ENCODE results near the gene RPL28. TPM values are rescaled to one million over a fixed set of nuclear protein-coding genes. Genes with fewer than 3 reads are reported as not detected.
A peak's percentile ranks its signal among the peaks of the same experiment; 100 is the strongest.

RPL28 gene
- total RNA-seq = 1,000 to 10,000 TPM; 3,217 to 3,413 TPM

DNA sequence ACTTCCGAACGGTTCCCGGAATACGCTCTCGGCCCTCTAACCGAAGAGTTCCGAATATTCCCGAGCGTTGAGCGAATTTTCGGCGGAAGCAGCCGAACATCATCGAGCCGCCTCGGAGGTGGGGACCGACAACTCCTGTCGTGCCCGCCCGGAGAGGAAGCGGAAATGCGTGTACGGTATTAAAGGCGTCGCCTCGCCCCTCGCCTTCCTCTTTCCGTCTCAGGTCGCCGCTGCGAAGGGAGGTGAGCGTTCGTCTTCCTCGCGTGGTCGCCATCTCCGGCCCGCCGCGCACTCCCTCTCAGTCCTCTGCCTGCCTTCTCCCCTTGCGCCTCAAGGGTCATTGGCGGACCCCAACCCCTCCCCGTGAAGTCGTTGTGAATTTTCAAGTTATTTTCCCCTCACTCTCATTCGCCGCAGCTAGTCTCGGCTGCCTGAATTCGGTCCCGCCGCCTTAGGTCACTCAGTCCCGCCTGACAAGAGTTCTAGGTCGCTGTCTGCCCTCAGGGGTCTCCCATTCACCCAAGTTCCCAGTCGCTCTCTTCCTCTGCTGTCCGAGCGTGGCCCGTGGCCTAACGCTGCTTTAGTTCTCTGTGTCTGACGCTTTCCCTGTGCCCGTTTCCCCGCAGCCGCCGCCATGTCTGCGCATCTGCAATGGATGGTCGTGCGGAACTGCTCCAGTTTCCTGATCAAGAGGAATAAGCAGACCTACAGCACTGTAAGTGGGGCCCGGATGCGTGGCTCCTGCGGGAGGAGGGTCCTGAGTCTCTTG lies at the start of gene RPL28:
RPL28 (plus strand) TSS at position 209 of the 769 bp plus-strand sequence; CDS start at position 635, 426 bp downstream.
- H3K4me3 Mint-ChIP-seq = peak within 1 kb of the TSS; percentile 92 to 99
- ATAC-seq (replicated peaks in 1 of 2) (peak; percentile 70 to 72), DNase-seq (peak; percentile 97 to 99)
- H3K9me3 Mint-ChIP-seq = peaks cover 0 to 2% of the 10 kb centered on the region in 2 donors
- peak within 1 kb of the TSS; percentile 89 for H3K27ac Mint-ChIP-seq
- peaks cover 21 to 37% of the 10 kb centered on the region in 2 donors for H3K36me3 Mint-ChIP-seq (ENCODE audit: insufficient read depth in 2 of 2)
- peaks cover 72% of the 10 kb centered on the region for H3K4me1 Mint-ChIP-seq (ENCODE audit: low read depth)
- H3K27me3 Mint-ChIP-seq (ENCODE audit: low read depth) = no peaks in the 10 kb centered on the region

- Mint-ChIP-seq H3K4me3 (no peak overlapping the region), H3K36me3 (ENCODE audit: insufficient read depth in 2 of 2) (peaks cover 2 to 4% of the 10 kb centered on the region in 2 donors), H3K4me1 (ENCODE audit: low read depth) (peaks cover 7% of the 10 kb centered on the region), H3K27ac (no peak overlapping the region), H3K9me3 (no peaks in the 10 kb centered on the region), H3K27me3 (ENCODE audit: low read depth) (peaks cover 8% of the 10 kb centered on the region)
- ATAC-seq (replicated peaks in 1 of 2) = no peak
- DNase-seq = no peak
These were observed 49.6 kb upstream of the RPL28 start for GRCh38 chr19:55336101-55336500.

DNA sequence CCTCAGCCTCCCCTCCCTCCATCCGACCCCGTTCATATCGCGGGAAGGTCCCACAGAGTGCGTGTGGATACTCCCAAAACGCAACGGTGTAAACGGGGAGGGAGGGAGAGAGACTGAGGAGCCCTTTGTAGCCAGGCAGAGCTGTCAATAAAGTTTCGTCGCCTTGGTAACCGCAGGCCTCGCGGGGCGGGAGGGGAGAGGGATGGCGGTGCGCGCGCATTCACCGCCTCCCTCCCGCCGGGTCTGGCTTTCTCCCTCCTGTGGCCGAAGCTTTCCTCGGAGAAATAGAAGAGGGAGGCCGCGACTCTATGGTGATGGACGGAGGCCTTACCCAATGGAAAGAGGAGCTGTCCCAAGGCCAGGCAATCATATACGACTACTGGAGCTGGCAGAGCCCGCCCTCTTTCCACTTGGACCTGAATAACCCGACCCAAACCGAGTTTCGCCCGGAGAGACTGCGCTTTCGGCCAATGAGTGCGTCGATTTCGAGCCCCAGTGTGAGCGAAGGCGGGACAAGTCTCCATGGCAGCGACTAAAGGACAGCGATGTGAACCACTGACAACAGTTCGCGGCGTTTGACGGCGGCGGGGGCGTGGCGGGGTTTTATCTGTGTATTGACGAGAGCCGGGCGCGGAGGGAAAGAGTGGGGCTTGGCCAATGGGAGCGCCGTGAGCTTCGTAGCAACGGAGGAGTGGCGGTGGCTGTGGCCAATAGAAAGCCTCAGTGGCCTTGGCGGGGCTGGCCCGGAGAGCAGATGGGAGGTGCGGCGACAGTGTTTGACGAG lies 46.4 kb upstream of the RPL28 start, which contains the start of gene KMT5C:
KMT5C (plus strand) TSS at position 772 of the 784 bp plus-strand sequence. CDS start 2,061 bp downstream, outside the sequence.
- H3K9me3 Mint-ChIP-seq = no peaks in the 10 kb centered on the region
- H3K36me3 Mint-ChIP-seq (ENCODE audit: insufficient read depth in 2 of 2) = peaks cover 5 to 8% of the 10 kb centered on the region in 2 donors
- peaks cover 13% of the 10 kb centered on the region for H3K4me1 Mint-ChIP-seq (ENCODE audit: low read depth)
- DNase-seq (peak; percentile 100), ATAC-seq (replicated peaks in 1 of 2) (peak; percentile 83 to 86)
- peak within 1 kb of the TSS; percentile 76 for H3K27ac Mint-ChIP-seq
- H3K27me3 Mint-ChIP-seq (ENCODE audit: low read depth) = peaks cover 8% of the 10 kb centered on the region
- H3K4me3 Mint-ChIP-seq = peak within 1 kb of the TSS; percentile 84 to 88

- peak overlapping the region; percentile 66 for H3K27ac Mint-ChIP-seq
- peak overlapping the region; percentile 84 to 88 for H3K4me3 Mint-ChIP-seq
- H3K36me3 Mint-ChIP-seq (ENCODE audit: insufficient read depth in 2 of 2) = peaks cover 5 to 8% of the 10 kb centered on the region in 2 donors
- peaks cover 13% of the 10 kb centered on the region for H3K4me1 Mint-ChIP-seq (ENCODE audit: low read depth)
- peaks cover 8% of the 10 kb centered on the region for H3K27me3 Mint-ChIP-seq (ENCODE audit: low read depth)
- ATAC-seq (replicated peaks in 1 of 2) (no peak), DNase-seq (peak in 1 of 2 donors; percentile 7)
- H3K9me3 Mint-ChIP-seq = no peaks in the 10 kb centered on the region
These were observed 45.6 kb upstream of the RPL28 start for GRCh38 chr19:55339889-55340783.

DNA sequence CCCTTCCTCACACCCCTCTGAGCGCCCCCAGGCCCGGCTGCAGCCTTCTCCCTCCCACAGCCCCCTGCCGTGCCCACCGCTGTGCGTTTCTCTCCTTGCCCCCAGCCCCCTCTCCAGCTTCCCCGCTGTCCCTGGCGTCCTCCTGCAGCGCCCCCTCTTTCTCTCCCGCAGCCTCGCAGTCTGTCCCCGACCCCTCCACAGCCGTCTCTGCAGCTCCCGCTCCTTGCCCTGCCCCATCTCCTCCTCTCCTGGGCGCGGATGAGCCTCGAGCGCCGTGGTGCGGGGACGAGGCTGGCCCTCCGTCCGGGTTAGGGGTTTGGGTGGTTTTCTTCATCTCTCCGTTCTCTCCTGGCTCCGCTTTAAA lies 45.0 kb upstream of the RPL28 start:
- DNase-seq (peak; percentile 35 to 41), ATAC-seq (replicated peaks in 1 of 2) (no peak)
- Mint-ChIP-seq H3K27ac (peak overlapping the region; percentile 68), H3K27me3 (ENCODE audit: low read depth) (peaks cover 8% of the 10 kb centered on the region), H3K4me3 (peak overlapping the region; percentile 84 to 88), H3K36me3 (ENCODE audit: insufficient read depth in 2 of 2) (peaks cover 5 to 8% of the 10 kb centered on the region in 2 donors), H3K4me1 (ENCODE audit: low read depth) (peaks cover 13% of the 10 kb centered on the region), H3K9me3 (no peaks in the 10 kb centered on the region)

- Mint-ChIP-seq H3K9me3 (no peaks in the 10 kb centered on the region), H3K4me1 (ENCODE audit: low read depth) (peaks cover 13% of the 10 kb centered on the region), H3K27ac (peak overlapping the region; percentile 68), H3K36me3 (ENCODE audit: insufficient read depth in 2 of 2) (peaks cover 5 to 8% of the 10 kb centered on the region in 2 donors), H3K4me3 (peak overlapping the region; percentile 84 to 88), H3K27me3 (ENCODE audit: low read depth) (peaks cover 8% of the 10 kb centered on the region)
- peak; percentile 63 to 69 for DNase-seq
- no peak for ATAC-seq (replicated peaks in 1 of 2)
These were observed 44.6 kb upstream of the RPL28 start for GRCh38 chr19:55341171-55341588.

DNA sequence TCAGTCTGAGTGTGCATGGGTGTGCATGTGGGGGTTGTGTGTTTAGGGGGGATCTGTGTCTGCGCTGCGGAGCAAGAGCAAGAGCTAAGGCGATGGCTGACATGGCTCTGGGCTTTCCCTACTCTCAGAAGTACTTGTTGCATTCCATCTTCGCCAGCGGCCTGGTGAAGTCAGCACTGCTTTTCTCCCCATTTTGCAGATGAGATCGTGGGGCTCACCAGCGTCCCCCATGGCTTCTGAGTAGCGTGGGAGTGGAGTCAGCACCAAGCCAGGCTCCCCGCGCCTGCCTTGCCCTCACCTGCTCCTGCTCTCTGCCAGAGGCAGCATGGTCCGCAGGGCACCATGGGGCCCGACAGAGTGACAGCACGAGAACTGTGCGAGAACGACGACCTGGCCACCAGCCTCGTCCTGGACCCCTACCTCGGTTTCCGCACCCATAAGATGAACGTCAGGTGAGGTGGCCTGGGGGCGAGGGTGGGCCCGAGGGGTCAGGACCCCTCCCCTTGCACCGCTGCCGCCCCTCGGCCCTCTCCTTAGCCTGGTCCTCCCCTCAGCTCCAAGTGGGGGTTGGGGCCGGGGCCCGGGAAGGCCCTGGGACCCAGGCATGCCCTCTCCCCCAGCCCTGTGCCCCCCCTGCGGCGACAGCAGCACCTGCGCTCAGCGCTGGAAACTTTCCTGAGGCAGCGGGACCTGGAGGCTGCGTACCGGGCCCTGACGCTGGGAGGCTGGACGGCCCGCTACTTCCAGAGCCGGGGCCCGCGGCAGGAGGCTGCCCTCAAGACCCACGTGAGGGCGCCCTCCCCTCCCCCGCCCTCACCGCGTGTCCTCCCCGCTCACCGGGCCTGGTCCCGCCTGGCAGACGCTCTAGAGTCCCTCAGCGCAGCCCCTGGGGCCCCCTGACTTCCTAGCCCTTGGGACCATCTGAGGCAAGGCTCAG lies 43.9 kb upstream of the RPL28 start:
- peaks cover 13% of the 10 kb centered on the region for H3K4me1 Mint-ChIP-seq (ENCODE audit: low read depth)

DNA sequence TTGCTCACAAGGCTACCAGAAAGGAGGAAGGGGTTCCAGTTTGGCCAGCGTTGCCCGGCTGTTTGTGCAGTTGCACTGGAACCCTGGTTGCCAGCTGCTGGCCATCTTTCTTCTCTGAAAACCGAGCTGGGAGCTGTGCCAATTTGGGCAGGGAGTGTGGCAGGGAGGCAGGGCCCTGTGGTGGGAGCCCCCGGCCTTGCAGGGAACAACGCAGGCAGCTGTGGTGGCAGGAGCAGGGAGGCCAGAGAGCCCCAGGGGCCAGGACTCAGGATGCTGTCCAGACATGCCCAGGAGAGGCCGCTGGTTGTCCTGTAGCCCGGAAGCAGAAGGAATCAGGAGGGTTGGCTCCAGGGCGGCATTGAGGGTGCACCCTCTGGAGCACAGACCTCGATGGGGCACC lies 41.3 kb upstream of the RPL28 start:
- Mint-ChIP-seq H3K36me3 (ENCODE audit: insufficient read depth in 2 of 2) (peaks cover 5 to 8% of the 10 kb centered on the region in 2 donors), H3K4me3 (no peak overlapping the region), H3K27ac (no peak overlapping the region), H3K4me1 (ENCODE audit: low read depth) (peaks cover 6% of the 10 kb centered on the region), H3K9me3 (no peaks in the 10 kb centered on the region), H3K27me3 (ENCODE audit: low read depth) (no peaks in the 10 kb centered on the region)
- DNase-seq = no peak
- ATAC-seq (replicated peaks in 1 of 2) = no peak

More for the DNA sequence above, 43.9 kb upstream of the RPL28 start:
- ATAC-seq (replicated peaks in 1 of 2) (no peak), DNase-seq (no peak)
- H3K9me3 Mint-ChIP-seq = no peaks in the 10 kb centered on the region
- H3K27ac Mint-ChIP-seq = no peak overlapping the region
- H3K27me3 Mint-ChIP-seq (ENCODE audit: low read depth) = peaks cover 3% of the 10 kb centered on the region
- H3K36me3 Mint-ChIP-seq (ENCODE audit: insufficient read depth in 2 of 2) = peaks cover 5 to 8% of the 10 kb centered on the region in 2 donors
- H3K4me3 Mint-ChIP-seq = peak overlapping the region; percentile 62 to 78

DNA sequence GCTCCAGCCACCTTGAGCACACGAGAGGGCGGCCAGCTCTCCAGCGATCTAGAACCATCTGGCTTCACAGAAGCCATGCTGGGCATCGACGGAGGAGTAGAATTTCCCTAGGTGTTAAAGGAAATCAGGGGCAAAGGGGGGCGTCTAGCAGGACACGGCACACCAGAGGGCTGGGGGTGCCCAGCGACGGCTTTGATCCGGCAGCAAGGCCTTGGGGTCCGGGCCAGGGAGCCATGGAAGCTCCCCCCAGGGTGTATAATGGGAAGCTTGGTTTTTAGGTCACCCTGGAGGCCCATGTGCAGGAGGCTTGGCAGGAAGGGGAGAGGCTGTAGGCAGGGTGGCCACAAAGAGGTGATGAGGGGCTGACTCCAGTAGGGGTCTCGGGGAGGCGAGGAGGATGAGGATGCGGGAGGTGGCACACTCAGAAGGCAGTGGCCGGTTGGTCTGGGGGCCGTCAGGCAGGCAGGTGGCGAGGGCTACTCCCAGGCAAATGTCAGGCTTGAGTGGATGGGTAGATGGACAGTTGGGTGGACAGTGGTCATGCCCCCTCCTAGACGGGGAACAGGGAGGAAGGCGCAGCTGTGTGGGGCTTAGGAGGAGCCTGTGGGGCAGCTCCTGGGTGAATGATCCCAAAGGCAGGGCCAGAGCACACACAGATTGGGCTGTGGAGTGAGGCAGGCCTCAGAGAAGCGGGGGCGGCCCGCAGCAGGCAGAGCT lies 40.5 kb upstream of the RPL28 start:
- ATAC-seq (replicated peaks in 1 of 2) (no peak), DNase-seq (no peak)
- no peaks in the 10 kb centered on the region for H3K9me3 Mint-ChIP-seq
- no peak overlapping the region for H3K27ac Mint-ChIP-seq
- peaks cover 6% of the 10 kb centered on the region for H3K4me1 Mint-ChIP-seq (ENCODE audit: low read depth)
- peaks cover 3 to 8% of the 10 kb centered on the region in 2 donors for H3K36me3 Mint-ChIP-seq (ENCODE audit: insufficient read depth in 2 of 2)
- H3K4me3 Mint-ChIP-seq = no peak overlapping the region
- no peaks in the 10 kb centered on the region for H3K27me3 Mint-ChIP-seq (ENCODE audit: low read depth)

GRCh38 chr19:55345818-55346724 lies 39.7 kb upstream of the RPL28 start:
- Mint-ChIP-seq H3K4me3 (no peak overlapping the region), H3K4me1 (ENCODE audit: low read depth) (peaks cover 6% of the 10 kb centered on the region), H3K9me3 (no peaks in the 10 kb centered on the region), H3K27me3 (ENCODE audit: low read depth) (peaks cover 3% of the 10 kb centered on the region), H3K36me3 (ENCODE audit: insufficient read depth in 2 of 2) (peaks cover 3 to 4% of the 10 kb centered on the region in 2 donors), H3K27ac (no peak overlapping the region)
- ATAC-seq (replicated peaks in 1 of 2) (no peak), DNase-seq (no peak)

Data from activated T-cell treated with anti-CD3 and anti-CD28 coated beads, Interleukin-2, amount 50 U/mL, for 72 hours (primary cell).